GM12874 (cell line): ENCODE data around the gene GP9.

Source experiments
- CTCF ChIP-seq: IDR thresholded peaks from 2 replicates; pipeline ENCODE4 v1.5.1; 2011; ENCODE audit warnings: low read depth, mild to moderate bottlenecking, control low read depth, low read length, moderate library complexity; ENCODE audit not compliant: insufficient read depth

The GP9 gene

GRCh38 chr3:129100274-129100673, 39.7 kb downstream of the GP9 start:
- no peak for TF ChIP-seq CTCF

GRCh38 chr3:129101370-129102138, 41.0 kb downstream of the GP9 start:
- TF ChIP-seq CTCF, result no peak

GRCh38 chr3:129103296-129103695, 42.7 kb downstream of the GP9 start:
- no peak for TF ChIP-seq CTCF

- no peak for TF ChIP-seq CTCF
Observed at GRCh38 chr3:129104051-129104450, 43.5 kb downstream of the GP9 start.

- TF ChIP-seq CTCF, result no peak
Observed at GRCh38 chr3:129104498-129105079, 44.0 kb downstream of the GP9 start.

GRCh38 chr3:129105862-129106261, 45.3 kb downstream of the GP9 start:
- no peak for TF ChIP-seq CTCF

GRCh38 chr3:129106320-129106719, 45.7 kb downstream of the GP9 start:
- no peak for TF ChIP-seq CTCF
